Peyer's patch (tissue), 4 donors: ENCODE measurements around the gene SOX12. TPM values are rescaled to one million over a fixed set of nuclear protein-coding genes. Genes with fewer than 3 reads are reported as not detected.
A peak's percentile ranks its signal among the peaks of the same experiment; 100 is the strongest.

ENCODE experiments used
- DNase-seq, 3 donors: peaks; one replicate each; pipeline ENCODE4 v3.0.0-alpha.2; 2017 to 2019
- H3K27ac ChIP-seq, 4 donors: fragments of 200-600 bp; sonication (generic); one replicate each; pipeline ENCODE4 v1.5.1; 2016 to 2019
- H3K27me3 ChIP-seq, 2 donors: fragments of 200-600 bp; sonication (generic); one replicate each; pipeline ENCODE4 v1.5.1; 2019
- H3K36me3 ChIP-seq, 3 donors: fragments of 200-600 bp; sonication (generic); one replicate each; pipeline ENCODE4 v1.5.1; 2016 to 2019
- H3K4me1 ChIP-seq, 4 donors: fragments of 200-600 bp; sonication (generic); one replicate each; pipeline ENCODE4 v1.5.1; 2016 to 2019
- H3K4me3 ChIP-seq, 4 donors: fragments of 200-600 bp; sonication (generic); 1 replicate in 3 of 4; 2 replicates in 1 of 4; pipeline ENCODE4 v1.5.1; 2016 to 2019; ENCODE audit warnings: mild to moderate bottlenecking in 1 of 4
- H3K9me3 ChIP-seq, 4 donors: fragments of 200-600 bp; sonication (generic); one replicate each; pipeline ENCODE4 v1.5.1; 2016 to 2019; ENCODE audit warnings: mild to moderate bottlenecking in 1 of 4
- CTCF ChIP-seq, 6 experiments: fragments of 450-650 bp in 4 of 6; fragments of 200-600 bp in 2 of 6; sonication (generic) in 1 of 6; IDR thresholded peaks; one replicate each; pipeline ENCODE4 v1.5.1; 2017 to 2019; ENCODE audit warnings: antibody characterized with exemption in 6 of 6, mild to moderate bottlenecking in 3 of 6, moderate library complexity in 1 of 6
- POLR2A ChIP-seq, 2 donors: fragments of 450-650 bp; IDR thresholded peaks; one replicate each; pipeline ENCODE4 v1.5.1; 2017; ENCODE audit warnings: antibody characterized with exemption in 2 of 2, mild to moderate bottlenecking in 2 of 2, moderate library complexity in 2 of 2
- total RNA-seq, 4 donors: library from RNA; depleted of rRNA; stranded (reverse); fragments of >200 nt; gene quantifications; one replicate each; pipeline ENCODE4 v1.1.0, GENCODE V29; 2016

Gene SOX12
- total RNA-seq, 4 donors from 2014 or later: 1.4 to 7.4 (median 2.5) TPM

GRCh38 chr20:343107-343506 lies 17.8 kb downstream of the SOX12 start:
- TF ChIP-seq CTCF (IDR thresholded peaks at IDR 0.05) (no peak), POLR2A (IDR thresholded peaks at IDR 0.05) (no peak)

GRCh38 chr20:346033-346639 lies 20.8 kb downstream of the SOX12 start:
- no peaks in the 10 kb centered on the region for H3K36me3 ChIP-seq
- peak overlapping the region in 3 of 4 donors; percentile 80 to 87 (median 84) for H3K27ac ChIP-seq
- H3K9me3 ChIP-seq: peaks cover 0 to 5% (median 0%) of the 10 kb centered on the region in 4 donors
- TF ChIP-seq CTCF (IDR thresholded peaks at IDR 0.05) (no peak), POLR2A (IDR thresholded peaks at IDR 0.05) (no peak)
- DNase-seq: no peak
- peaks cover 0 to 23% (median 0%) of the 10 kb centered on the region in 4 donors for H3K4me1 ChIP-seq
- no peaks in the 10 kb centered on the region for H3K27me3 ChIP-seq
- H3K4me3 ChIP-seq: peak overlapping the region in 3 of 4 donors; percentile 52 to 77 (median 76)

More at GRCh38 chr20:343107-343506, 17.8 kb downstream of the SOX12 start:
- H3K4me1 ChIP-seq: peaks cover 0 to 15% (median 0%) of the 10 kb centered on the region in 4 donors
- H3K27ac ChIP-seq: no peak overlapping the region
- peaks cover 0 to 5% (median 0%) of the 10 kb centered on the region in 4 donors for H3K9me3 ChIP-seq
- H3K4me3 ChIP-seq: no peak overlapping the region
- no peaks in the 10 kb centered on the region for H3K27me3 ChIP-seq
- no peak for DNase-seq
- H3K36me3 ChIP-seq: no peaks in the 10 kb centered on the region

- H3K27ac ChIP-seq: peak within 1 kb of the TSS; percentile 49 to 87 (median 82)
- peak; percentile 41 to 65 (median 57) for DNase-seq
- H3K36me3 ChIP-seq: no peaks in the 10 kb centered on the region
- H3K4me3 ChIP-seq: peak within 1 kb of the TSS; percentile 52 to 86 (median 76)
- H3K9me3 ChIP-seq: peaks cover 0 to 4% (median 0%) of the 10 kb centered on the region in 4 donors
- TF ChIP-seq POLR2A (IDR thresholded peaks at IDR 0.05) (no peak), CTCF (IDR thresholded peaks at IDR 0.05) (no peak)
- peaks cover 0 to 23% (median 0%) of the 10 kb centered on the region in 4 donors for H3K4me1 ChIP-seq
- no peaks in the 10 kb centered on the region for H3K27me3 ChIP-seq
Measured at GRCh38 chr20:346640-347316, 21.4 kb downstream of the SOX12 start, which contains the start of gene NRSN2. TSS of gene NRSN2 (plus strand) at chr20:347111. CDS start at chr20:349644, 2,533 bp downstream.

GRCh38 chr20:347317-347639 lies 21.9 kb downstream of the SOX12 start:
- peaks cover 0 to 23% (median 0%) of the 10 kb centered on the region in 4 donors for H3K4me1 ChIP-seq
- H3K9me3 ChIP-seq: no peaks in the 10 kb centered on the region
- no peaks in the 10 kb centered on the region for H3K27me3 ChIP-seq
- TF ChIP-seq CTCF (IDR thresholded peaks at IDR 0.05) (no peak), POLR2A (IDR thresholded peaks at IDR 0.05) (no peak)
- H3K36me3 ChIP-seq: no peaks in the 10 kb centered on the region
- peak overlapping the region; percentile 52 to 86 (median 76) for H3K4me3 ChIP-seq
- peak overlapping the region; percentile 49 to 87 (median 82) for H3K27ac ChIP-seq
- DNase-seq: no peak

GRCh38 chr20:347640-348484 lies 22.5 kb downstream of the SOX12 start:
- H3K27me3 ChIP-seq: no peaks in the 10 kb centered on the region
- H3K9me3 ChIP-seq: no peaks in the 10 kb centered on the region
- H3K4me3 ChIP-seq: peak overlapping the region; percentile 52 to 86 (median 76)
- peaks cover 0 to 23% (median 0%) of the 10 kb centered on the region in 4 donors for H3K4me1 ChIP-seq
- peak; percentile 73 to 88 (median 79) for DNase-seq
- TF ChIP-seq POLR2A (IDR thresholded peaks at IDR 0.05) (peak in 1 of 2 donors; percentile 32), CTCF (IDR thresholded peaks at IDR 0.05) (no peak)
- H3K27ac ChIP-seq: peak overlapping the region; percentile 49 to 87 (median 82)
- no peaks in the 10 kb centered on the region for H3K36me3 ChIP-seq
